HG03175 (cell line): ENCODE data around the gene C1orf185.
A peak's percentile ranks its signal among the peaks of the same experiment; 100 is the strongest.
"Not testable (repeated sequence)": the region's sequence is repeated elsewhere in the genome, so short reads cannot be mapped to it uniquely, and the experiment has no call there.

Source experiments
- ATAC-seq: cut with Tn5 transposase; IDR thresholded peaks from one replicate; pipeline ENCODE4 v1.9.1; 2021; ENCODE audit warnings: mild to moderate bottlenecking, moderate library complexity; ENCODE audit not compliant: unreplicated experiment

C1orf185 gene

GRCh38 chr1:51101976-51102375, at the start of gene C1orf185:
TSS of gene C1orf185 (plus strand) at chr1:51102228. CDS start at chr1:51102234, 6 bp downstream.
- no peak for ATAC-seq

- no peak for ATAC-seq
Measured at GRCh38 chr1:51058858-51059257, 43.2 kb upstream of the C1orf185 start.

GRCh38 chr1:51061231-51061918, 40.7 kb upstream of the C1orf185 start:
- no peak for ATAC-seq

- ATAC-seq, result no peak
Measured at GRCh38 chr1:51063121-51063520, 38.9 kb upstream of the C1orf185 start.

GRCh38 chr1:51070011-51070410, 32.0 kb upstream of the C1orf185 start:
- ATAC-seq, result no peak

- ATAC-seq, result no peak
Measured at GRCh38 chr1:51070640-51071039, 31.4 kb upstream of the C1orf185 start.

GRCh38 chr1:51071291-51072042, 30.6 kb upstream of the C1orf185 start:
- no peak for ATAC-seq

- no peak for ATAC-seq
Measured at GRCh38 chr1:51072043-51072439, 30.0 kb upstream of the C1orf185 start.

GRCh38 chr1:51072651-51073050, 29.4 kb upstream of the C1orf185 start:
- no peak for ATAC-seq

GRCh38 chr1:51073456-51073855, 28.6 kb upstream of the C1orf185 start:
- ATAC-seq, result no peak

GRCh38 chr1:51086496-51087271, 15.3 kb upstream of the C1orf185 start:
- no peak for ATAC-seq

- no peak for ATAC-seq
Measured at GRCh38 chr1:51088474-51088873, 13.6 kb upstream of the C1orf185 start.

- ATAC-seq, result no peak
Measured at GRCh38 chr1:51093581-51093980, 8.4 kb upstream of the C1orf185 start.

GRCh38 chr1:51097171-51097570, 4.9 kb upstream of the C1orf185 start:
- no peak for ATAC-seq

- ATAC-seq, result peak; percentile 72
Measured at GRCh38 chr1:51100264-51100880, 1.7 kb upstream of the C1orf185 start.

- no peak for ATAC-seq
Measured at GRCh38 chr1:51114137-51114536, 12.1 kb downstream of the C1orf185 start.

- no peak for ATAC-seq
Measured at GRCh38 chr1:51115714-51116404, 13.8 kb downstream of the C1orf185 start.

- no peak for ATAC-seq
Measured at GRCh38 chr1:51119331-51119730, 17.3 kb downstream of the C1orf185 start.

- ATAC-seq, result no peak
Measured at GRCh38 chr1:51120629-51121028, 18.6 kb downstream of the C1orf185 start.

GRCh38 chr1:51127152-51127551, 25.1 kb downstream of the C1orf185 start:
- not testable (repeated sequence) for ATAC-seq

- no peak for ATAC-seq
Measured at GRCh38 chr1:51131185-51131584, 29.2 kb downstream of the C1orf185 start.
